ENCODE measurements around the gene EDEM1.

DNA sequence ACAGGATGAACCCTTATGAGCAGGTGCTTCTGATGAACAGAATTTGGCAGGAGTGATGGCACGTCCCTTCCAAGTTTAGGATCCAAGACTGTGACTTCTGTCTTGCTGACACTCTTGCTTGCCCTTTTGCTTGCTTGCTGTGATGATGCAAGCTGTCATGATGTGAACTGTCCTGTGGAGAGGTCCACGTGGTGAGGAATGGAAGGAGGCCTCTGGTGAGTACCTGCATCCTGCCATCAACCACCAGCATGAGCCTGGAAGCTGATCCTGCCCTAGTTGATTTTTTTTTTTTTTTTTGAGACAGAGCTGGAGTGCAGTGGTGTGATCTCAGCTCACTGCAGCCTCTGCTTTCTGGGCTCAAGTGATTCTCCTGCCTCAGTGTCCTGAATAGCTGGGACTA is 45.5 kb downstream of the EDEM1 start:
- TF ChIP-seq, protein P1, sequence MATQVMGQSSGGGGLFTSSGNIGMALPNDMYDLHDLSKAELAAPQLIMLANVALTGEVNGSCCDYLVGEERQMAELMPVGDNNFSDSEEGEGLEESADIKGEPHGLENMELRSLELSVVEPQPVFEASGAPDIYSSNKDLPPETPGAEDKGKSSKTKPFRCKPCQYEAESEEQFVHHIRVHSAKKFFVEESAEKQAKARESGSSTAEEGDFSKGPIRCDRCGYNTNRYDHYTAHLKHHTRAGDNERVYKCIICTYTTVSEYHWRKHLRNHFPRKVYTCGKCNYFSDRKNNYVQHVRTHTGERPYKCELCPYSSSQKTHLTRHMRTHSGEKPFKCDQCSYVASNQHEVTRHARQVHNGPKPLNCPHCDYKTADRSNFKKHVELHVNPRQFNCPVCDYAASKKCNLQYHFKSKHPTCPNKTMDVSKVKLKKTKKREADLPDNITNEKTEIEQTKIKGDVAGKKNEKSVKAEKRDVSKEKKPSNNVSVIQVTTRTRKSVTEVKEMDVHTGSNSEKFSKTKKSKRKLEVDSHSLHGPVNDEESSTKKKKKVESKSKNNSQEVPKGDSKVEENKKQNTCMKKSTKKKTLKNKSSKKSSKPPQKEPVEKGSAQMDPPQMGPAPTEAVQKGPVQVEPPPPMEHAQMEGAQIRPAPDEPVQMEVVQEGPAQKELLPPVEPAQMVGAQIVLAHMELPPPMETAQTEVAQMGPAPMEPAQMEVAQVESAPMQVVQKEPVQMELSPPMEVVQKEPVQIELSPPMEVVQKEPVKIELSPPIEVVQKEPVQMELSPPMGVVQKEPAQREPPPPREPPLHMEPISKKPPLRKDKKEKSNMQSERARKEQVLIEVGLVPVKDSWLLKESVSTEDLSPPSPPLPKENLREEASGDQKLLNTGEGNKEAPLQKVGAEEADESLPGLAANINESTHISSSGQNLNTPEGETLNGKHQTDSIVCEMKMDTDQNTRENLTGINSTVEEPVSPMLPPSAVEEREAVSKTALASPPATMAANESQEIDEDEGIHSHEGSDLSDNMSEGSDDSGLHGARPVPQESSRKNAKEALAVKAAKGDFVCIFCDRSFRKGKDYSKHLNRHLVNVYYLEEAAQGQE (IDR thresholded peaks at IDR 0.05; ENCODE audit: borderline replicate concordance): no peak
- TF ChIP-seq, protein P2, sequence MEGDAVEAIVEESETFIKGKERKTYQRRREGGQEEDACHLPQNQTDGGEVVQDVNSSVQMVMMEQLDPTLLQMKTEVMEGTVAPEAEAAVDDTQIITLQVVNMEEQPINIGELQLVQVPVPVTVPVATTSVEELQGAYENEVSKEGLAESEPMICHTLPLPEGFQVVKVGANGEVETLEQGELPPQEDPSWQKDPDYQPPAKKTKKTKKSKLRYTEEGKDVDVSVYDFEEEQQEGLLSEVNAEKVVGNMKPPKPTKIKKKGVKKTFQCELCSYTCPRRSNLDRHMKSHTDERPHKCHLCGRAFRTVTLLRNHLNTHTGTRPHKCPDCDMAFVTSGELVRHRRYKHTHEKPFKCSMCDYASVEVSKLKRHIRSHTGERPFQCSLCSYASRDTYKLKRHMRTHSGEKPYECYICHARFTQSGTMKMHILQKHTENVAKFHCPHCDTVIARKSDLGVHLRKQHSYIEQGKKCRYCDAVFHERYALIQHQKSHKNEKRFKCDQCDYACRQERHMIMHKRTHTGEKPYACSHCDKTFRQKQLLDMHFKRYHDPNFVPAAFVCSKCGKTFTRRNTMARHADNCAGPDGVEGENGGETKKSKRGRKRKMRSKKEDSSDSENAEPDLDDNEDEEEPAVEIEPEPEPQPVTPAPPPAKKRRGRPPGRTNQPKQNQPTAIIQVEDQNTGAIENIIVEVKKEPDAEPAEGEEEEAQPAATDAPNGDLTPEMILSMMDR (IDR thresholded peaks at IDR 0.05; ENCODE audit: poor library complexity, severe bottlenecking): no peak
